Activated CD8-positive, alpha-beta T cell treated with anti-CD3 and anti-CD28 coated beads, Interleukin-2, amount 10 ng/mL, durations not matched to agents 7 days and 5 days (primary cell): Measurements from ENCODE around the gene SETD6. TPM values are rescaled to one million over a fixed set of nuclear protein-coding genes. Genes with fewer than 3 reads are reported as not detected.

Experiments used
- ATAC-seq: fragments of 150-1000 bp; cut with Tn5 transposase; one replicate; pipeline ENCODE4 v1.10.0; 2021; ENCODE audit warnings: moderate library complexity
- CTCF ChIA-PET: fragments of 350-600 bp; sonication (Branson Sonifier 250); formaldehyde crosslinking; loops from one replicate; lab custom pipeline; 2021; ENCODE audit warnings: antibody characterized with exemption; lab: Charles Lee
- POLR2A ChIA-PET: fragments of 350-600 bp; sonication (Branson Sonifier 250); formaldehyde crosslinking; loops from one replicate; lab custom pipeline; 2021; ENCODE audit warnings: antibody characterized with exemption; lab: Charles Lee
- DNase-seq: peaks from one replicate; pipeline ENCODE4 v3.0.0-alpha.2; 2020
- H3K27ac Mint-ChIP-seq: one replicate; pipeline ENCODE4 v1.8.0; 2021; ENCODE audit warnings: mild to moderate bottlenecking, mixed read lengths
- H3K27me3 Mint-ChIP-seq: one replicate; pipeline ENCODE4 v1.8.0; 2021; ENCODE audit warnings: low read depth, mixed read lengths
- H3K36me3 Mint-ChIP-seq: one replicate; pipeline ENCODE4 v1.8.0; 2021; ENCODE audit warnings: low read depth, mixed read lengths
- H3K4me1 Mint-ChIP-seq: one replicate; pipeline ENCODE4 v1.8.0; 2021; ENCODE audit warnings: low read depth, mixed read lengths
- H3K4me3 Mint-ChIP-seq: one replicate; pipeline ENCODE4 v1.8.0; 2021; ENCODE audit warnings: mild to moderate bottlenecking, mixed read lengths
- H3K9me3 Mint-ChIP-seq: one replicate; pipeline ENCODE4 v1.8.0; 2022; ENCODE audit warnings: mixed read lengths; ENCODE audit not compliant: insufficient read depth
- total RNA-seq, 2 experiments: library from RNA; stranded (reverse); gene quantifications; one replicate each; pipeline ENCODE4 v1.2.3, GENCODE V29; 2021

SETD6 gene, protein sequence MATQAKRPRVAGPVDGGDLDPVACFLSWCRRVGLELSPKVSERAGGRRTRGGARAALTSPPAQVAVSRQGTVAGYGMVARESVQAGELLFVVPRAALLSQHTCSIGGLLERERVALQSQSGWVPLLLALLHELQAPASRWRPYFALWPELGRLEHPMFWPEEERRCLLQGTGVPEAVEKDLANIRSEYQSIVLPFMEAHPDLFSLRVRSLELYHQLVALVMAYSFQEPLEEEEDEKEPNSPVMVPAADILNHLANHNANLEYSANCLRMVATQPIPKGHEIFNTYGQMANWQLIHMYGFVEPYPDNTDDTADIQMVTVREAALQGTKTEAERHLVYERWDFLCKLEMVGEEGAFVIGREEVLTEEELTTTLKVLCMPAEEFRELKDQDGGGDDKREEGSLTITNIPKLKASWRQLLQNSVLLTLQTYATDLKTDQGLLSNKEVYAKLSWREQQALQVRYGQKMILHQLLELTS
- total RNA-seq, result 10 to 100 TPM; 16.0 to 16.9 TPM

DNA sequence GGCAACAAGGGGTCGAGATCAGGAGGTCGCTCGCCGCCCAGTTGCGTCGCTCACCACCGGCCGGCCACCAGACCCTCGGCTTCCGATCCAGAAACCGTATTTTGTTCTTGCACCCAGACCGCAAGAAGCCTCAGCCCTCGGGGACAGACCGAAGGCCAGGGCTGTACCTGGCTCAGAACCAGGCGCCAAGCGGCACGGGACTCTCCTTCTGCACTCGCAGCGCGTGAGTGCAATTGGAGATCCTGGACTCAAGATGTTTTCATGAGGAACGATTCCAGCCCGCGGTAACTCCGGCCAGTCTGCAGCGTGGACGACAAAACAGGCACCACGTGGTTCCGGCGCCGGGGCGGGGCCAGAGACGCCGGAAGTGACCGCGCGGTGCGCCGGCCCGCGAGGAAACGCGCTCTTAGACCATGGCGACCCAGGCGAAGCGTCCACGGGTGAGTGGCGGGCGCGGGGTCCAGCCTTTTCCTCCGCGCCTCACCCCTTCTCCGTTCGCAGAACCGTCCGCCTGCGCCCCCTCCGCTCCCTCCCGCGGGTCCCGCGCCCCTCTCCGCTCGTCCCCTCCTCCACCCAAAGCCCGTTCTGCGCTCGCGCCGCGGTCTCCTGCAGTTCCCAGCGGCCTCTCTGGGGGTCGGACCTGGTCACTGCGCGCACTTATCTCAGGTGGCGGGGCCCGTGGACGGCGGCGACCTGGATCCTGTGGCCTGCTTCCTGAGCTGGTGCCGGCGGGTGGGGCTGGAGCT is at the start of gene SETD6:
TSS of gene SETD6 (plus strand) at position 393 of the 746 bp plus-strand sequence. CDS start at position 414, 21 bp downstream.
- peak within 1 kb of the TSS; percentile 86 for H3K4me3 Mint-ChIP-seq
- H3K27ac Mint-ChIP-seq, result peak within 1 kb of the TSS; percentile 87
- peaks cover 32% of the 10 kb centered on the region for H3K36me3 Mint-ChIP-seq
- no peaks in the 10 kb centered on the region for H3K9me3 Mint-ChIP-seq
- no peaks in the 10 kb centered on the region for H3K27me3 Mint-ChIP-seq
- peaks cover 32% of the 10 kb centered on the region for H3K4me1 Mint-ChIP-seq
- DNase-seq, result peak; percentile 79
- ChIA-PET POLR2A (interaction anchor here (0.6 to 1.2 kb wide), 2 partner anchors 10 to 46 kb away, joined by 3 to 5 read pairs; no protein-coding TSS in a partner anchor), CTCF (interaction anchor here (0.9 to 2.6 kb wide), 2 partner anchors 9 to 241 kb away, joined by 3 to 27 read pairs; no protein-coding TSS in a partner anchor)
- peak; percentile 75 for ATAC-seq

DNA sequence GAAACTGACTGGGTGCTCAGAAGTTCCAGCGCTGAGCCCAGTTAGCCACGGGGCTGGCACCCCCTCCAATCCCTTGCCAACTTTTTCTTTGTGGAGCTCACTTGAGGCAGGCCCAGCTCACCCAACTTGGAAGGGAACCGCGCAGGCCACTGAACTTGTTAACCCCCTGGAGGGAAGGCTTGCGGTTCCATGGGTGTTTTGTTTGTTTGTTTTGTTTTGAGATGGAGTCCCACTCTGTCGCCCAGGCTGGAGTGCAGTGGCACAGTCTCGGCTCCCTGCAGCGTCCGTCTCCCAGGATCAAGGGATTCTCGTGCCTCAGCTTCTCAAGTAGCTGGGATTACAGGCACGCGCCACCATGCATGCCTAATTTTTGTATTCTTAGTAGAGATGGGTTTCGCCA is 49.5 kb upstream of the SETD6 start:
- Mint-ChIP-seq H3K9me3 (no peaks in the 10 kb centered on the region), H3K36me3 (no peaks in the 10 kb centered on the region), H3K4me1 (peaks cover 6% of the 10 kb centered on the region), H3K27me3 (peaks cover 51% of the 10 kb centered on the region), H3K4me3 (no peak overlapping the region), H3K27ac (no peak overlapping the region)
- POLR2A ChIA-PET, result interaction anchor here (0.8 kb wide), 1 partner anchor 10 kb away, joined by 3 read pairs; no protein-coding TSS in a partner anchor
- ATAC-seq, result no peak
- CTCF ChIA-PET, result interaction anchor here (1.0 kb wide), 1 partner anchor 130 kb away, joined by 3 read pairs; no protein-coding TSS in a partner anchor
- DNase-seq, result no peak

DNA sequence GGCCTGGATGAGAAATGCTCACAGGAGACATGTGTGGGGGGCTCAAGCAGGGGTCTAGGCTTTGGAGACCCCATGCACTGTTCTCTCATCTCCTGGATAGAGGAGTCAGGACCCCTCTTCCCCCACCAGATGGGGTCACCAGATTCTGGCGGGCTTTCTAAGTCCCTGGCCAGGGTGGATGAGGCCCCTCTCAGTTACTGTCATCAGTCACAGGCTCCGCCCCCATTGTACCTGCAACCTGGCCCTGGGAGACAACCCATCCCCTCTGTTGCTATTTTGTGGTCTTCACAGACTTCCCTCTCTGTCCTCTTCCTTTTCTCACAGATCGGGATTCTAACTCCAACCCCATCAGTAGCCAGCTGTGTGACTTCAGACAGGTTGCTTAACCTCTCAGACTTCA is 48.9 kb upstream of the SETD6 start:
- ChIA-PET CTCF (interaction anchor here (1.0 kb wide), 1 partner anchor 130 kb away, joined by 3 read pairs; no protein-coding TSS in a partner anchor), POLR2A (no interaction called here)
- H3K9me3 Mint-ChIP-seq, result no peaks in the 10 kb centered on the region
- H3K36me3 Mint-ChIP-seq, result no peaks in the 10 kb centered on the region
- DNase-seq (no peak), ATAC-seq (no peak)
- no peak overlapping the region for H3K27ac Mint-ChIP-seq
- no peak overlapping the region for H3K4me3 Mint-ChIP-seq
- H3K27me3 Mint-ChIP-seq, result peaks cover 47% of the 10 kb centered on the region
- H3K4me1 Mint-ChIP-seq, result peaks cover 6% of the 10 kb centered on the region

DNA sequence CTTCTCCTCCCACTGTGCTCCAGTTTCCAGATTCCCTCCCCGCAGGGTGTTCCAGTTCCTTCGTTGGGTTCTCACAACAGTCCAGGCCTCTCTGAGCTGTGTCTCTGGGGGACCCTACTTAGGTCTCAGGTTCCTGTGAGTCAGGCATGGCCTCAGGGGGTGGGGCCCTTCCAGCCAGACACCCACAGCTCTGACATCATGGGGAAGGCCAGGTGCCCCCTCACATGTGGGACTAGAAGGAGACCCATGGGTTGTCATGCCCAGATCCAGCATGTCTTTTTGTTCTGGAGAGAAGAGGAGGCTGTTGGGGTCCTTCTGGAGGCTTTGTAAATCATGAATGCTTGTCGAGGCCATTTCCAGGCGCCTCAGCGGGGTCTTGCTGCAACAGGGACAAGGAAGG is 47.4 kb upstream of the SETD6 start:
- Mint-ChIP-seq H3K4me3 (no peak overlapping the region), H3K27ac (no peak overlapping the region), H3K36me3 (no peaks in the 10 kb centered on the region), H3K9me3 (no peaks in the 10 kb centered on the region), H3K27me3 (peaks cover 35% of the 10 kb centered on the region), H3K4me1 (peaks cover 3% of the 10 kb centered on the region)
- ATAC-seq (no peak), DNase-seq (no peak)
- CTCF ChIA-PET, result interaction anchor here (1.1 kb wide), 1 partner anchor 130 kb away, joined by 3 read pairs; no protein-coding TSS in a partner anchor
- POLR2A ChIA-PET, result no interaction called here

DNA sequence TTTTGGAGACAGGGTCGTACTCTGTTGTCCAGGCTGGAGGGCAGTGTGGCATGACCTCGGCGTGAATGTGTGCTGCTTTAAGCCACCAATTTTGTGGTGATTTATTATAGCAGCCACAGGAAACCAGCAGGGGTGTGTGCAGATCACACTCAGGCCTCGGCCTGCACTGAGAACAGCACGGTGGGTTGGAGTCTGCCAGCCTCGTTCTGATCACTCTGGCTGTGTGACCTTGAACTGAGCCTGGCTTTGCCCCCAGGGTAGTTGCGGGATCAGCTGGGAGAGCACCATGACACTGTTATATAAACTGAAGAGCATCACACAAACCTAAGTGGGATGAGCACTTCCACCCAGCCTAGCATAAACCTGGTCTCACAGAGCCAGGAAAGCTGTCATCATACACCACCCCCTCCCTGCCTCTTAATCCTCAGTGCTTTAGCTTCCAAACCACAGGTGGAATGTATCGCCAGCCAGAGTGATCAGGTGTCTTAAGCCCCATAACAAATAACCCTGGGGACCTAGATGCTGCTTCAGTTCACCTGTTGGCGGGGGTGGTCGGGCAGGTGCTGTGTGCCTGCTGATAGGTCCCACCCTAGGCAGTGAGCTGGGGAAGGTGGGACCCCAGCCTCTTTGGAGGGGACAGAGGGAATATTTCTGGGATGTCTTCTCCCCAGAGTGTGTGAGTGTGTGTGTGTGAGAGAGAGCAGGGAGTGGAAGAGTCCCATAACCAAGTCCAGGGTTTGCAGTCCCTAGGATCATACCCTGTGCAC is 43.9 kb upstream of the SETD6 start:
- no peak for ATAC-seq
- H3K9me3 Mint-ChIP-seq, result no peaks in the 10 kb centered on the region
- peaks cover 24% of the 10 kb centered on the region for H3K27me3 Mint-ChIP-seq
- no peak overlapping the region for H3K27ac Mint-ChIP-seq
- DNase-seq, result no peak
- H3K4me1 Mint-ChIP-seq, result no peaks in the 10 kb centered on the region
- H3K36me3 Mint-ChIP-seq, result no peaks in the 10 kb centered on the region
- POLR2A ChIA-PET, result no interaction called here
- H3K4me3 Mint-ChIP-seq, result no peak overlapping the region
- CTCF ChIA-PET, result interaction anchor here (1.7 to 2.2 kb wide), 2 partner anchors 16 to 135 kb away, joined by 4 to 9 read pairs; no protein-coding TSS in a partner anchor

DNA sequence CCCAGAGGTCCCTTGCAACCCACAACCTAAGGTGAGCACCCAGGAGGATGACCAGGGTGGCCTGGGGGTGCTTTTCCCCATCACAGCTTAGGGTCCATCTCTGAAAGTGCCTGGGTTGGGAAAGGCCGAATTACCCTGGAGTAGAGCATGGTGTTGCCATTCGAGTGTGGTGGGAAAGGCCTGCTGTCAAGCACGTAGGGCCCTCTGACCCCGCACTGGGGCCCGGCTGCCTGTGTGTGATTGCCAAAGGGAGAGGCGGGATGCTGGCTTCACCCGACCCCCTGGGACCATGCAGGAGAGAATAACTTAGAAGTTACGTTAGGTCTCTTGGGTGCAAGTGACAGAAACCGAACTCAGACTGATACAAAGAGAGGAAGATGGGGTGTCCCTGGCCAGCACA is 43.1 kb upstream of the SETD6 start:
- ChIA-PET POLR2A (no interaction called here), CTCF (interaction anchor here (2.2 kb wide), 1 partner anchor 15 kb away, joined by 9 read pairs; no protein-coding TSS in a partner anchor)

DNA sequence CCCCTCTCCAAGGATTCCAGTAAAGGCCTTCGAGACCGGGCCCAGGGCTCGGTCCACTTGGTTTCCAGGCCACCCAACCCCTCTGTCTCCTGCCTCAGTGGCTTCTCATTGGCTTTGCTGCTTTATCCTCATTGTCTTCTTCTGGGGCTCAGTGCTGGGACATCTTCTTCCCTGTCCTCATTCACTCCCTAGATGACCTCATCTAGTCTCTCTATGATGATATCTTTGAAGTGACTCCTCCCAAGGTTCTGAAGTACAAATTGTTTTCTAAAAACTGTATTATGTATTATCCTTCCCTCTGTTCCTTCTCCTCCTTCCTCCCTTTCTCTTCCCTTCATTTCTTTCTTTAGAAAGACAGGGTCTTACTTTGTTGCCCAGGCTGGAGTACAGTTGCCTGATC is 42.5 kb upstream of the SETD6 start:
- H3K4me1 Mint-ChIP-seq, result no peaks in the 10 kb centered on the region
- POLR2A ChIA-PET, result no interaction called here
- no peaks in the 10 kb centered on the region for H3K36me3 Mint-ChIP-seq
- no peak overlapping the region for H3K27ac Mint-ChIP-seq
- ATAC-seq, result no peak
- CTCF ChIA-PET, result interaction anchor here (1.0 kb wide), 1 partner anchor 136 kb away, joined by 4 read pairs; no protein-coding TSS in a partner anchor
- DNase-seq, result no peak
- H3K9me3 Mint-ChIP-seq, result no peaks in the 10 kb centered on the region
- H3K27me3 Mint-ChIP-seq, result peaks cover 19% of the 10 kb centered on the region
- H3K4me3 Mint-ChIP-seq, result no peak overlapping the region

More for the DNA sequence above, 43.1 kb upstream of the SETD6 start:
- Mint-ChIP-seq H3K4me3 (no peak overlapping the region), H3K4me1 (no peaks in the 10 kb centered on the region), H3K27me3 (peaks cover 18% of the 10 kb centered on the region), H3K9me3 (no peaks in the 10 kb centered on the region), H3K27ac (no peak overlapping the region), H3K36me3 (no peaks in the 10 kb centered on the region)
- ATAC-seq, result no peak
- no peak for DNase-seq

DNA sequence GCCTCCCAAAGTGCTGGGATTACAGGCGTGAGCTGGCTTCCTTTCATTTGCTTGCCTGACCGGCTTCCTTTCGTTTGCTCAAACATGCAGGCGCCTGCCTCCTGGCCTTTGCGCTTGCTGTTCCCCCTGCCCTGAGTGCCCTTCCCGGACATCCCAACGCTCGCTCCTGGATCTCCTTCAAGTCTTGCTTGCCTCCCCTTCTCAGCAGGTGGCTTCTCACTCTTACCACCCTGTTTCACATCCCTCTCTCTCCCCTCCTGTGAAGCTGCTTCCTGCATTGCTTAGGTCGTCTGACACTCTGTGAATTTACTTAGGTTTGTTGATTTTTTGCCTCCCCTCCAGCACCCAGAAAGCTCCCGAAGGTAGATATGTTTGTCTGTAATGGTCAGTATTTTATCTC is 41.0 kb upstream of the SETD6 start:
- CTCF ChIA-PET, result interaction anchor here (0.7 to 1.3 kb wide), 2 partner anchors 13 to 137 kb away, joined by 3 to 5 read pairs; no protein-coding TSS in a partner anchor
- Mint-ChIP-seq H3K36me3 (no peaks in the 10 kb centered on the region), H3K9me3 (no peaks in the 10 kb centered on the region), H3K4me1 (no peaks in the 10 kb centered on the region), H3K27me3 (peaks cover 16% of the 10 kb centered on the region), H3K4me3 (no peak overlapping the region), H3K27ac (no peak overlapping the region)
- POLR2A ChIA-PET, result interaction anchor here (0.6 kb wide), 1 partner anchor 445 kb away, joined by 3 read pairs; no protein-coding TSS in a partner anchor
- no peak for DNase-seq
- ATAC-seq, result no peak

DNA sequence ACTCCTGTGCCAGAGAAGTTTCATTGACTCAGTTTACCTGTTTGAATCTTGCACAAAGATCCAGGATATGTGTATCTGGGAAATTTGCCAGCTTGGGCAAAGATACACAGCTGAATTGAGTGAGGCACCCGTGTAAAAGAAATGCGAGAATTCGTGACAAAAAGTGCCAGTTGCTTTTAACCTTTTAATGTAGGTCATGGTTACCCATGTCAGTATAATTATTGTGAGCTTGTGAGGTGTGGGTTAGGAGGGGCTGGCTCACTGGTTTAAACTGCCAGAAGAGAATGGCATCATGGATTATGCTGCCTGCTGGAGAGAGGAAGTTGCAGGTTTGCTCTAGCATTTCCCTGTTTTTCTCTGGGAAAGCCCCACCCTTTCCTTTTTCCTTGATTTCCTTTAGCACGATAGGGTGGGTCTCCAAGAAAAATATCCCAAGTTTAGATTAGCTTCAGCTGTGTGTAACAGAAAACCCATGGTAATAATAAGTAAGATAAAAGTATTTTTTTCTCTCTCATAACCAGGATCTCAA is 40.2 kb upstream of the SETD6 start:
- ChIA-PET CTCF (interaction anchor here (1.0 to 1.3 kb wide), 2 partner anchors 12 to 138 kb away, joined by 3 to 5 read pairs; no protein-coding TSS in a partner anchor), POLR2A (no interaction called here)

DNA sequence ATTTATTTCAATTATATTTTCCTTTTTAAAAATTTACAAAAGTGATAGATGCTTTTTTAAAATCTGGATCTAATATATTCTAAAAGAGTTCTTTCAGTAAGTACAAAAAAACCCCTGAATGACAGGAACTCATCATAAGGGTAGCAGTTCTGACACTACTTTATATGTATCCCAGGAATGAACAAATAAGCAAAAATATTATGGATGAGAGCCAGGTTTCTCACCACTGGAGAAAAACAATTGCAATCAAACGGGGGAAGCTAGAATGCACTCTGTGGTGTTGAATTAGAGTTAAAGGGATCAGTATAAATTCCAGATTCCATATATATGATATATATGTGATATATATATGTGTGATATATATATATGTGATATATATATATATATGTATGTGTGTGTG is 38.5 kb upstream of the SETD6 start:
- Mint-ChIP-seq H3K9me3 (no peaks in the 10 kb centered on the region), H3K36me3 (no peaks in the 10 kb centered on the region), H3K4me3 (no peak overlapping the region), H3K27ac (no peak overlapping the region), H3K27me3 (peaks cover 15% of the 10 kb centered on the region), H3K4me1 (no peaks in the 10 kb centered on the region)
- ChIA-PET POLR2A (no interaction called here), CTCF (no interaction called here)
- DNase-seq (no peak), ATAC-seq (no peak)

More for the DNA sequence above, 40.2 kb upstream of the SETD6 start:
- Mint-ChIP-seq H3K4me1 (no peaks in the 10 kb centered on the region), H3K27ac (no peak overlapping the region), H3K9me3 (no peaks in the 10 kb centered on the region), H3K27me3 (peaks cover 18% of the 10 kb centered on the region), H3K36me3 (no peaks in the 10 kb centered on the region), H3K4me3 (no peak overlapping the region)
- ATAC-seq (no peak), DNase-seq (no peak)
